Upper lobe of right lung (tissue), 1 donor: ENCODE measurements around the gene CFAP46. TPM values are rescaled to one million over a fixed set of nuclear protein-coding genes. Genes with fewer than 3 reads are reported as not detected.

Source experiments
- ATAC-seq: fragments of 200-7000 bp; cut with Tn5 transposase; one replicate; pipeline ENCODE4 v1.9.1; 2020; ENCODE audit warnings: mild to moderate bottlenecking, moderate library complexity
- DNase-seq: peaks from one replicate; pipeline ENCODE4 v3.0.0-alpha.2; 2020
- H3K27ac ChIP-seq: fragments of 200-600 bp; one replicate; pipeline ENCODE4 v1.8.0; 2022
- H3K27me3 ChIP-seq: fragments of 200-600 bp; one replicate; pipeline ENCODE4 v1.8.0; 2022; ENCODE audit warnings: mild to moderate bottlenecking
- H3K36me3 ChIP-seq: fragments of 200-600 bp; one replicate; pipeline ENCODE4 v1.8.0; 2022
- H3K4me1 ChIP-seq: fragments of 200-600 bp; one replicate; pipeline ENCODE4 v1.8.0; 2022
- H3K4me3 ChIP-seq: fragments of 200-600 bp; one replicate; pipeline ENCODE4 v1.8.0; 2022; ENCODE audit warnings: mild to moderate bottlenecking
- H3K9me3 ChIP-seq: fragments of 200-600 bp; one replicate; pipeline ENCODE4 v1.8.0; 2022
- intact Hi-C: fragments of 100-400 bp; cut with DNase I; formaldehyde crosslinking; loops from one replicate; pipeline ENCODE4 v1.11.0; 2022
- total RNA-seq: library from RNA; stranded (reverse); fragmentation: NEBNext Ultra II Directional; extraction: Animal tissue kit (Norgen Biotek cat#: 25700); gene quantifications from one replicate; pipeline ENCODE4 v1.2.1, GENCODE V29; 2021
- TF ChIP-seq, protein P1 (sequence below): fragments of 200-600 bp; IDR thresholded peaks from one replicate; pipeline ENCODE4 v1.8.0; 2022; ENCODE audit warnings: antibody characterized with exemption
- donor health status: DM: no; HTN: yes; CAD: no; lungs with severe emphysema.

Gene CFAP46
- total RNA-seq, 1 donor from 2014 or later, result 0.52 TPM

GRCh38 chr10:132914732-132915131, 27.6 kb downstream of the CFAP46 start:
- no peak for ATAC-seq
- DNase-seq, result peak; percentile 42
- H3K27me3 ChIP-seq, result no peaks in the 10 kb centered on the region
- H3K4me1 ChIP-seq, result no peaks in the 10 kb centered on the region
- no peak overlapping the region for H3K4me3 ChIP-seq
- no peaks in the 10 kb centered on the region for H3K36me3 ChIP-seq
- H3K9me3 ChIP-seq, result no peaks in the 10 kb centered on the region
- TF ChIP-seq, protein P1, sequence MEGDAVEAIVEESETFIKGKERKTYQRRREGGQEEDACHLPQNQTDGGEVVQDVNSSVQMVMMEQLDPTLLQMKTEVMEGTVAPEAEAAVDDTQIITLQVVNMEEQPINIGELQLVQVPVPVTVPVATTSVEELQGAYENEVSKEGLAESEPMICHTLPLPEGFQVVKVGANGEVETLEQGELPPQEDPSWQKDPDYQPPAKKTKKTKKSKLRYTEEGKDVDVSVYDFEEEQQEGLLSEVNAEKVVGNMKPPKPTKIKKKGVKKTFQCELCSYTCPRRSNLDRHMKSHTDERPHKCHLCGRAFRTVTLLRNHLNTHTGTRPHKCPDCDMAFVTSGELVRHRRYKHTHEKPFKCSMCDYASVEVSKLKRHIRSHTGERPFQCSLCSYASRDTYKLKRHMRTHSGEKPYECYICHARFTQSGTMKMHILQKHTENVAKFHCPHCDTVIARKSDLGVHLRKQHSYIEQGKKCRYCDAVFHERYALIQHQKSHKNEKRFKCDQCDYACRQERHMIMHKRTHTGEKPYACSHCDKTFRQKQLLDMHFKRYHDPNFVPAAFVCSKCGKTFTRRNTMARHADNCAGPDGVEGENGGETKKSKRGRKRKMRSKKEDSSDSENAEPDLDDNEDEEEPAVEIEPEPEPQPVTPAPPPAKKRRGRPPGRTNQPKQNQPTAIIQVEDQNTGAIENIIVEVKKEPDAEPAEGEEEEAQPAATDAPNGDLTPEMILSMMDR, result no peak
- no peak overlapping the region for H3K27ac ChIP-seq
- intact Hi-C loops, result no loop called here

DNA sequence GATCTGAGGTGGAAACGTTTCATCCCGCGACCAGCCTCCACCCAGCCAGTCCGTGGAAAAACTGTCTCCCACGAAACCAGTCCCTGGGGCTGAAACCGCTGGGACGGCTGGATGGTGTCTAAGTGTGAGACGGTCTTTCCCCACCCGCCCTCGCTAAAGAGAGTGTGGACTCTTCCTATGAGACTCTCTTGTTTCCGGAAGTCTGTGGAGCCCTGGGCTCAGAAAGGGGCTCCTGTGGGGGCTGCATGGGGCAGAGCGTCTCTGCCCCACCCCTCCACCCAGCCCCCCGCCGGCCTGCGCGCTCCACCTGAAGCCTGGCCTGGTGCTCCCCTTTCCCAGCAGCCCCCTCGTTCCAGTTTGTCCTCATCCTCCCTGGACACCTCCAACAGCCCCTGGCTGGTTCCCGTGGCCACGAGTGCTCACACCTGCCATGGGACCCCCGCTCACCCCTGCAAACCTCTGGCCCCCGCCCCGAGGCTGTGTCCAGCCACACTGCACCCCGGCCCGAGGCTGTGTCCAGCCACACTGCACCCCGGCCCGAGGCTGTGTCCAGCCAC, 28.7 kb downstream of the CFAP46 start:
- H3K36me3 ChIP-seq, result no peaks in the 10 kb centered on the region
- no peak overlapping the region for H3K27ac ChIP-seq
- no peaks in the 10 kb centered on the region for H3K9me3 ChIP-seq
- intact Hi-C loops, result no loop called here
- no peaks in the 10 kb centered on the region for H3K4me1 ChIP-seq
- no peaks in the 10 kb centered on the region for H3K27me3 ChIP-seq
- DNase-seq, result peak; percentile 43
- TF ChIP-seq, protein P1, result no peak
- no peak overlapping the region for H3K4me3 ChIP-seq
- no peak for ATAC-seq

DNA sequence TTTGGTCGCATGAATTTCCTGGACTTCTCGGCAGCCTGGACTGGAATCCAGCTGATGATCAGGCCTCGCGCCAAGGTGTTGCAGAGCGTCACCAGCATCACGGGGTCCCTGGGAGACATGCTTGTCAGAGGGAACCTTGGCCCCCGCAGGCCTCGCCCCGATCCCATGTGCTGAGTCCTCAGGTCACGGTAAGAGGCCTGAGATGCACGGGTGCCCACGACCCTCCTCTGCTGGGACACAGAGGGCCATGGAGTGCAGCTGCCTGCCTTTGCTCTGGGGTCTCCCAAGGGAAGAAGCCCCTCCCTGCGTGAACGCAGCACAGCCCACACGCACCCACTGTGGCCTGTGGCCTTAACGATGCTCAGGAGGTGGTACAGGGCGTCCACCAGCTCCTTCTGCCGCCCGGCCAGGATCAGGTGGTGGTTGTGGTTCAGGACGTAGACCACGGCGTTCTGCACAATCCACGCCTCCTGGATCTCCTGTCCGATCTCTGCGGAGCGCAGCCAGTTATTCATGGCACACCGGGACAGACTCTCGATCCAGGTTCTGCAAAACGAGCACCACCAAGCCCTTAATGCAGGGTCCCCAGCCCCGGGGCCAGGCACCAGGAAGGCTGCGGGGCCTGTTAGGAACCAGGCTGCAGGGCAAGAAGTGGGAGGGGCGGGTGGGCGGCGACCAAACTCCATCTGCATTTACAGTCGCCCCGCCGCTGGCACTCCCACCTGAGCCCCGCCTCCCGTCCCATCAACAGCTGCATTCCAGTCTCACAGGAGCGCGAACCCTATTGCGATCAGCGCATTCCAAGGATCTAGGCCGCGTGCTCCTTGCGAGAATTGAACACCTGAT, 29.4 kb downstream of the CFAP46 start:
- Histone ChIP-seq H3K27me3 (no peaks in the 10 kb centered on the region), H3K9me3 (no peaks in the 10 kb centered on the region), H3K4me1 (no peaks in the 10 kb centered on the region), H3K27ac (no peak overlapping the region), H3K36me3 (no peaks in the 10 kb centered on the region), H3K4me3 (no peak overlapping the region)
- ATAC-seq (no peak), DNase-seq (peak; percentile 60)
- intact Hi-C loops, result no loop called here
- TF ChIP-seq, protein P1, result no peak

DNA sequence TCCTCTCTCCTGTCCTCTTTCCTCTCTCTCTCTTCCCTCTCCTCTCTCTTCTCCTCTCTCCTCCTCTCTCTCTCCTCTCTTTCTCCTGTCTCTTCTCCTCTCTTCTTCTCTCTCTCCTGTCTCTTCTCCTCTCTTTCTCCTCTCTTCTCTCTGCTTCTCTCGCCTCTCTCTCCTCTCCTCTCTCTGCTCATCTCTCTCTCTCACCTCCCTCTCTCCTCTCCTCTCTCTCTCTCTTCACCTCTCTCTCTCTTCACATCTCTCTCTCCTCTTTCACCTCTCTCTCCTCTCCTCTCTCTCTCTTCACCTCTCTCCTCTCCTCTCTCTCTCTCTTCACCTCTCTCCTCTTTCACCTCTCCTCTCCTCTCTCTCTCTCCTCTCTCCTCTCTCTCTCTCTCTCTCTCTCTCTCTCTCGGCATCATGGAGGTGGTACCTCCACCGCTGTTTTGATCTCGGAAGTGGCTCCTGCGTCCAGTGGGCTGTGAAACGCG, 30.1 kb downstream of the CFAP46 start:
- Histone ChIP-seq H3K4me3 (no peak overlapping the region), H3K27me3 (no peaks in the 10 kb centered on the region), H3K27ac (no peak overlapping the region), H3K4me1 (no peaks in the 10 kb centered on the region), H3K36me3 (no peaks in the 10 kb centered on the region), H3K9me3 (no peaks in the 10 kb centered on the region)
- intact Hi-C loops, result no loop called here
- TF ChIP-seq, protein P1, result no peak
- DNase-seq, result no peak
- ATAC-seq, result no peak

DNA sequence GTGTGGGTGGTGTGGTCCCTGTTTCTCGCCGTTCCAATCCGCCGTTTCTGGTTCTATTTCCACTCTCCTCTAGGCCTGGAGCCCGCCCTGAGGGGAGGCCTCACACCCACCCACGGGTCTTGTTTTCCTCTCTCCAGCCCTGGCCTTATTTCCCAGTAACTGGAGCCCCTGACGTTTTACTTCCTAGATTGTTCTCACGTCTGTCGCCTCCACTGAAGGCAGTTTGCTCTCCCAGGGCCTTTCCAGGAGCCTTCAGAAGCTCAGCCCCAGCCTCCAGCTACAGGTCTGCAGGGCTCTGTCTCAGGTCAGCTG, 30.6 kb downstream of the CFAP46 start:
- DNase-seq, result peak; percentile 20
- H3K27ac ChIP-seq, result no peak overlapping the region

More for the DNA sequence above, 30.6 kb downstream of the CFAP46 start:
- Histone ChIP-seq H3K9me3 (no peaks in the 10 kb centered on the region), H3K27me3 (no peaks in the 10 kb centered on the region), H3K36me3 (no peaks in the 10 kb centered on the region), H3K4me1 (no peaks in the 10 kb centered on the region), H3K4me3 (no peak overlapping the region)
- no peak for ATAC-seq
- TF ChIP-seq, protein P1, result no peak
- intact Hi-C loops, result no loop called here
